Endothelial cell of umbilical vein (primary cell): Measurements from ENCODE around the gene SCGB1D1.
A peak's percentile ranks its signal among the peaks of the same experiment; 100 is the strongest.

Source experiments
- CTCF ChIP-seq, 2 donors: IDR thresholded peaks; 1 replicate in 1 of 2; 2 replicates in 1 of 2; pipeline ENCODE4 v1.5.1; 2011; ENCODE audit warnings: low read length in 2 of 2, mild to moderate bottlenecking in 2 of 2, moderate library complexity in 2 of 2, control low read depth in 1 of 2, inconsistent platforms in 1 of 2, low read depth in 1 of 2; ENCODE audit not compliant: insufficient read depth in 1 of 2; ENCODE audit errors: extremely low read depth in 1 of 2
- EZH2 ChIP-seq: IDR thresholded peaks from 2 replicates; pipeline ENCODE4 v1.6.1; 2012; ENCODE audit warnings: borderline replicate concordance, low read depth, mild to moderate bottlenecking, moderate library complexity, low read length, inconsistent platforms; ENCODE audit not compliant: severe bottlenecking
- FOS ChIP-seq: IDR thresholded peaks from 2 replicates; pipeline ENCODE4 v1.6.1; 2011; ENCODE audit warnings: mild to moderate bottlenecking, low read length, moderate library complexity, borderline replicate concordance; ENCODE audit not compliant: insufficient read depth
- JUN ChIP-seq: IDR thresholded peaks from 2 replicates; pipeline ENCODE4 v1.6.1; 2011; ENCODE audit warnings: borderline replicate concordance, low read depth; ENCODE audit not compliant: insufficient read length, insufficient read depth
- POLR2A ChIP-seq: IDR thresholded peaks from 2 replicates; pipeline ENCODE4 v1.6.1; 2012; ENCODE audit warnings: low read depth, mild to moderate bottlenecking, control low read depth, low read length
- POLR2AphosphoS5 ChIP-seq: IDR thresholded peaks from 2 replicates; pipeline ENCODE4 v1.6.1; 2012; ENCODE audit warnings: low read depth, mild to moderate bottlenecking, control low read depth, low read length, moderate library complexity; ENCODE audit not compliant: insufficient read depth

- TF ChIP-seq CTCF (IDR thresholded peaks at IDR 0.05; ENCODE audit: extremely low read depth in 1 of 2, insufficient read depth in 1 of 2, low read depth in 1 of 2, low read length in 2 of 2) (peak; percentile 5 to 43), POLR2A (no peak), FOS (no peak), POLR2AphosphoS5 (no peak), EZH2 (no peak), JUN (no peak)
Measured at GRCh38 chr11:62143727-62144126, 46.3 kb upstream of the SCGB1D1 start.
